ENCODE measurements around the gene THBS1.

THBS1 gene

GRCh38 chr15:39580485-39581241 lies at the start of gene THBS1:
TSS of gene THBS1 (plus strand) at chr15:39581079. CDS start at chr15:39581858, 779 bp downstream.
- DNase-seq, result peak; percentile 35

- DNase-seq, result no peak
These were observed 45.9 kb upstream of the THBS1 start for GRCh38 chr15:39534996-39535395.

- no peak for DNase-seq
These were observed 45.4 kb upstream of the THBS1 start for GRCh38 chr15:39535466-39535865.

GRCh38 chr15:39538936-39539335 lies 41.9 kb upstream of the THBS1 start:
- no peak for DNase-seq

GRCh38 chr15:39539466-39539865 lies 41.4 kb upstream of the THBS1 start:
- DNase-seq, result no peak

GRCh38 chr15:39539973-39540558 lies 40.8 kb upstream of the THBS1 start:
- DNase-seq, result no peak

- no peak for DNase-seq
These were observed 38.4 kb upstream of the THBS1 start for GRCh38 chr15:39542385-39543065.

GRCh38 chr15:39543651-39544050 lies 37.2 kb upstream of the THBS1 start:
- DNase-seq, result no peak

- no peak for DNase-seq
These were observed 34.0 kb upstream of the THBS1 start for GRCh38 chr15:39546842-39547241.

GRCh38 chr15:39548561-39548960 lies 32.3 kb upstream of the THBS1 start:
- DNase-seq, result no peak

- no peak for DNase-seq
These were observed 31.0 kb upstream of the THBS1 start for GRCh38 chr15:39549912-39550311.

- no peak for DNase-seq
These were observed 29.4 kb upstream of the THBS1 start for GRCh38 chr15:39551476-39551875.

- no peak for DNase-seq
These were observed 28.3 kb upstream of the THBS1 start for GRCh38 chr15:39552556-39552955.

GRCh38 chr15:39553947-39554693 lies 26.8 kb upstream of the THBS1 start:
- no peak for DNase-seq

GRCh38 chr15:39554746-39555387 lies 26.0 kb upstream of the THBS1 start:
- no peak for DNase-seq

GRCh38 chr15:39555885-39556284 lies 25.0 kb upstream of the THBS1 start:
- DNase-seq, result no peak

GRCh38 chr15:39556461-39556860 lies 24.4 kb upstream of the THBS1 start:
- DNase-seq, result no peak

- DNase-seq, result no peak
These were observed 22.5 kb upstream of the THBS1 start for GRCh38 chr15:39558421-39558820.

- no peak for DNase-seq
These were observed 15.8 kb upstream of the THBS1 start for GRCh38 chr15:39564972-39565665.

GRCh38 chr15:39565851-39566250 lies 15.0 kb upstream of the THBS1 start:
- no peak for DNase-seq

GRCh38 chr15:39573287-39573686 lies 7.6 kb upstream of the THBS1 start:
- DNase-seq, result no peak

GRCh38 chr15:39573844-39574243 lies 7.0 kb upstream of the THBS1 start:
- DNase-seq, result no peak

All from cortex of kidney (tissue), 1 donor.